Stimulated activated CD4-positive, alpha-beta T cell treated with anti-CD3 and anti-CD28 coated beads, Interleukin-12 subunit alpha, Interleukin-12 subunit beta, amount 100 ng/mL, for 24 hours (primary cell): ENCODE results near the gene DCUN1D4.
"Not testable (repeated sequence)": the region's sequence is repeated elsewhere in the genome, so short reads cannot be mapped to it uniquely, and the experiment has no call there.

Source experiments
- DNase-seq, 2 experiments: peaks; one replicate each; pipeline ENCODE4 v3.0.0-alpha.2; 2020; ENCODE audit warnings: low read depth in 2 of 2

Gene DCUN1D4

DNA sequence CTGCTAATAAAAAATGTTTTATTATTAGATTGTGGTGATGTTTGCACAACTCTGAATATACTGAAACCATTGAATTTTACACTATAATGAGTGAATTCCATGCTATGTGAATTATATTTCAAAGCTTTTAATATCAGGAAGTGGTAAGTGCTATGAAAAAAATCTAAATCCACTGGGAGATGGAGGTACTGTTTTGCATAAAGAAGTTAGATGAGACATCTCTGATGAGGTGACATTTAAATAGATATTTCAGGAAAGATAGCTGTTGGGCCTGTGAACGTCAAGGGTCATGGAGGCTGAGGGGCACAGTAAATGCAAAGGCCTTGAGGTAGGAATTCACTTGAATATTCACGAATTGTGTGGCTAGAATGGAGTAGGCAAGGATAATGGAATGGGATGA is 12.3 kb downstream of the DCUN1D4 start:
- DNase-seq, result no peak

DNA sequence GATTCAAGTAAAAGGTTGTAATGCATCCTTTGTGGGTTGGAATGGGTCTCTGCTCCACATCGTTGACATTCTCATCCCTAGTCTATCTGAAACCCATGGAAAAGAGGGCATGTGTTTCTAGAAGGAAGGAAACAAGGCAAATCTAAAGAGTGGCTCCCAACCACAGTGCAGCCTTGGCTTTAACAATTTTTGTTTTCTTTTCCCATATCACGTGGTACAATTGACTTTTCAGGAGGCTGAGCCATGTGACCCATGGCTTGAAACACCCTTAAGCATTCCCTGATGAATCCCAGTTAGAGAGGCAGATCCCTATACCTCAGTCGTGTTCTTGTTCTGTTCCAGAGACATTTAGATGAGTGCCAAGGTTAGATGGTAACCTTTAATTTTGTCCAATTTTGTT is 12.8 kb downstream of the DCUN1D4 start:
- DNase-seq, result no peak

DNA sequence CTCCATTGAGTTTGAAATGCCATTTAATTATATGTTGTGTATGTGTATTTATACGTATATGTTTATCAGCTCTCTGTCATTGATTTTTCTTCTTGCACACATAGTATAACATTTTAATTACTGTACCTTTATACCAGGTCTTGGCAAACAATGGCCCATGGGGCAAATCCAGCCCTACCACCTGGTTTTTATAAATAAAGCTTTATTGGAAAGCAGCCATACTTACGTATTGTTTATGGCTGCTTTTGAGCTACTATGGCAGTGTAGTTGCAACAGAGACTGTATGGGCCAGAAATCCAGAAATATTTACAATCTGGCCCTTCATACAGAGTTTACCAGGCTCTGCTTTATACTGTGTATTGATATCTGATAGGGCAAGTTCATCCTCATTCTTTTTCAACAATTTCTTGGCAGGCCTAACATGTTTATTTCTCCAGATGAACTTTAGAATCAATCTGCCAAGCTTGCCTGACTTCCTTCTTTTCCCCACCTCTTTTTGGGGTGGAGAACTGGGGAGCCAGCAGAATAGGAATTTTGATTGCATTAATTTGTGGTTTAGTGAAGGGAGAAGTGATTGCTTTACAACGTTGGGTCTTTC is 15.8 kb downstream of the DCUN1D4 start:
- DNase-seq, result no peak

DNA sequence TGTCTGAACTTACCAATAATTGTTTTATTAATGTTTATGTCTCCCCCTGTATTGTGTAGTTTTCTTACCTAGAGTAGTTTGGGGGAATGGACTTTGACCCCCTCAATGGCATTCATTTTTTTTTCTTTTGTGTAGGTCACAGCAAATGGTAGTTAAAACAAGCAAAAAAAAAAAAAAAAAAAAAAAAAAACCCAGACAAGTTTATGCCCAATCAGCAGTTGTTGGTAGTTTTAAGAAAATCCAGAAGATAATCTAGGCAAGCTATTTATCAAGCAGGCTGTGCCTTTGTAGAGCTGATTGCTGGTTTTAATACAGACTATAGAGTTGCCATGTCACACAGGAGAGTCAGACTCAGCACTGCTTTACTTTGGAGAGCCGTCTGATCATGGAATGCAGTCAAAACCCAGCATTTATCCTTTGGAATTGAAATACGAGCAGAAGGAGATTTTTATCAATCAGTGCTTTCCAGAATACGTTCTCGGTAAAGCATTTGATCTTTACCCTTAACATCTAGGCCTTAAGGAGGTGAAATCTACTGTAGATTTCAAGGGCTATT is 16.6 kb downstream of the DCUN1D4 start:
- DNase-seq, result no peak

DNA sequence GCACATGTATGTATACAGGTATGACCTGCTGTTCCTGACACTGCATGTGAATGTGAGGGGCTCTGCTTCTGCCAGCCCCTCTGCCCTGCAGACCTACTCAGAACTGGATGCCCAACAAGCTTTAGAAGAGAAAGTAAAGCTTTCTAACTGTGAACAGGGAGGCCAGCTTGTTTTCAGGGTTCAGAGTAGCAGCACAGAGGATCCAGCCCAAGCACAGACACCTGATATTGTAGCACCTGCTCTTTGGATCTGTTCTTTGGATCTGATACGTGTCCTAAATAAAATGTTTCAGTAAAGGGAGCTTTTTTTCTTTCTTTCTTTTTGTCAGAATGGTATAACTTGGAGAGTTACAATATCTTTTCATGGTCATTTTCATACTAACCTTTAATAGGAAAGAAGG is 19.2 kb downstream of the DCUN1D4 start:
- no peak for DNase-seq

DNA sequence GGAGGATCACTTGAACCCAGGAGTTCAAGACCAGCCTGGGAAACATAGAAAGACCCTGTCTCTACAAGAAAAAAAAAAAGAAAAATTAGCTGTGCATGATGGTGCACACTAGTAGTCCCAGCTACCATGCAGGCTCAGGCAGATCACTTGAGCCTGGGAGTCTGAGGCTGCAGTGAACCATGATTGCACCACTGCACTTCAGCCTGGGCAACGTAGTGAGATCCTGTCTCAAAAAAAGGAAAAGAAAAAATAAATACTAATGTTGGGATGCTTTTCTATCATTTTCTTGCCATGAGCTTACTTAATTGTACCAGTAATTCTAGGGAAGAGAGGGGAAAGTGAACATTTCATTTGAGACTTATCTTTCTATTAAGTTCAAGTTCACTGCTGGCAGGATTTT is 19.8 kb downstream of the DCUN1D4 start:
- DNase-seq, result no peak

DNA sequence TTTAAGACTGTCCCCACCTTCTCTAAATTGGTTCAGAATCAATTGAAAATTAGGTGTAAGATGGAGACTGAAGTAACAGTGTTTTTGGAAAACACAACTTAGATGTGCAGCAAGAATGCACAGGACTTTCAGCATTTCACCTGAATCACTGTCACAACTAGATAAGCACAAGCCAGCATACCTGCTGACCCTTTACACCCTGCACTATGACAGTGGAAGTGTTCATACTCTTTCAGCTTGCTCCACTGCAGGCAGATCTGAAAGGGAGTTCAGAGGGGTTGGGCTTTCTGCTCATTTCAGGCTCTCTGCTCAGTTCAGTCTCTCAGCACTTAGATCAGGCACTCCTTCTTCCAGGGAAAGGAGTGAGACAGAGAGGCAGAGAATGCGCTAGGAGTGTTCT is 22.8 kb downstream of the DCUN1D4 start:
- DNase-seq, result no peak

DNA sequence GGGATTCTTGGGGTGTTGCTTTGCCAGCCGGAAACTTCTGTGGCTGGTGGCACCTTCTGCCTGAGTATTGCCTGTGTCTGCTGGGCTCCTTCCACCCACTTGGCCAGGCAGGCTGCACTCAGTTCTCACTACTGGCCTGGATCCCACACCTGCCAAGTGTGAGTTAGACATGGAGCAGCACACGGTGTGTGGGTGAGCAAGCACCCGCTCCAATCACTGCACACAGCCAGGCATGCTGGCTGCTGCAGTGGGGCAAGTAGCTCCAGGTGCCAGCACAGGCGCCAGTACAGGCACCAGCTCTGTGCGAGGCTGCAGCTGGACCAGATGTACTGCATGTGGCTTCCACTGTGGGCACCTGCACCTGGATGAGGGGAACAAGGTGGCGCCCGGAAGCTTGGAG is 23.9 kb downstream of the DCUN1D4 start:
- no peak for DNase-seq

DNA sequence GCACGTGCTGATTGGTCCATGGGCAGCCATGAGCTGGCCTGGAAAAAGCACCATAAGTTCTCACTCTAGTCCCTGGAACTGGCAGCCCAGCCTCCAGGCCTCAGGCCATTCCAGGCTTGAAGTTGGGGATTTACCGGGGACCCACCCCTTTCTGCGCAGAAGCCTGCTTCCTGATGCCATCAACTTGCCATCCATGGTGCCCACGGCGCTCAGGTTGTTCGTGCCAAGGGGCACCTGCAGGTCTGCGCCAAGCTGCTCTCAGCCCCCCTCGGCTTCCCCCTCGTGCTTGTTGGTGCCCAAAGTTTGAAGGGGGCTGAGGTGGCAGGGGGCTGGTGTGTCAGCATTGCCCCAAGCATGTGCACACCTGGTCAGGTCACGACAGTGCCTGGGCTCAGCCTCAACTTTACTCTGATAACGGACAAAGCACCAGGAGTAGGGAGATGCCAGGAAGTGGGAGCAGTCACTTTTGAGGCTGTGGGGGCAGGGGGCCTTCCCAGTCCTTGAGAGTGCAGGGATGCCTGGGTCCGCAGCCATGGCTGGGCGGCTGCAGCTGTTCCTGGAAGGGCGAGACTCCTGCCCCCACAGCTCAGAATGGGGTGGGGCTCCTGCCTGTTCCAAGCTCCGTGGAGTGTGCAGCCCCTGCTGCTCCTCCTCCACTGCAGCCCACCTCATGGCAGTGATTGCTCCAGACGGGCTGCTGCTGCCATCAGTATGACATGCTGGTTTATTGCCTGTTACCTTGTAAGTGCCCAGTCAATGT is 24.9 kb downstream of the DCUN1D4 start:
- DNase-seq, result no peak

DNA sequence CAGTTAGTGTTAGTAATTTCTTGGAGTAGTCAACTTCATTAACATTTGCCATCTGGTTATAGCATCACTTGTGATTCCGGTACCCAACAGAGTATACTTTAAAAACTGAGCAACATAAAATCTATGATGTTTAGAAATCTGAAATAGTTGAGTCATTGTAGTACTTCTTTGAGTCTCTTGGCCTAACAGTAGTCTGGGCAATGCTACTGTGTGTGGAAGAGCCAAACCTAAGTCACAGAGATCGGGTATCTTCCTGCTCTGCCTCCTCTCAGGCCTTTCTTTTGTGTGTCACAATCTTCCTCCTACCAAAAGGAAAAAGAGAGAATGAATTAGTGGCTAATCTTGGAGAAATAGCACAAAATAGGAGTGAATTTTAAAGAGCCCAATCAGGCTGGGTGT is 25.5 kb downstream of the DCUN1D4 start:
- DNase-seq, result no peak

DNA sequence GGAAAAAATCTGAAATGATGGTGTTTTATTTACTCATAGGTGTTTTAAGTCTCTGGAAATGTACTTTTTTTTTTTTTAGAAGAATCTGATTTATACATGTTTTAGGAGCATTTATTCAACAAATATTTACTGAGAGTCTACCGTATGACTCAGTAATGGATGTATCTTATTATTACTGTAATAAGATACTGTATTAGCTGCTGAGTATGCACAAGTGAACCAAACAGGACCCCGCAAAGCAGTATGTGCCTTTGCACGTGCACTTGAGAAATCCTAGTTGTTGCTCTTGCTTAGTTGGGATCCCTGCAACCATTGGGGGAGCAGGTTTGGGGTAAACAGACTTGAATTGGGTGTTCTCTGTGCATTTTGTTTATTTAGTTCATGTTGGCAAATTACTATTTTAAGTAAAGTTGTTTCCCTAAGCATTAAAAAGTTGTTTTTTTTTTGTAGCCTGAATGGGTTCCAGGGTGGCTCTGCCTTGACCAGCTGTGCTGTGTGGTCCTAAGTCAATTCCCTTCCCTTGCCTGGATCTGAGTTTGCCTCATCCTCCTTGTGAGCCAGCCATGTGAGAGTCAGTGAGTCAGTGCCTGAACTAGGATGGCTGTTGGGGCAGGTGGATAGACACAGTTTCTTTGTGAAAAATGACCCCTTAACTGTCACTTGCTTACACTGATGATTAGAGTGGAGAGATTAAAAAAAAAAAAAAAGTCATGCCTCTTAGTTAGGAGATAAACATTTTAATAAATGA is 27.7 kb downstream of the DCUN1D4 start:
- no peak for DNase-seq

DNA sequence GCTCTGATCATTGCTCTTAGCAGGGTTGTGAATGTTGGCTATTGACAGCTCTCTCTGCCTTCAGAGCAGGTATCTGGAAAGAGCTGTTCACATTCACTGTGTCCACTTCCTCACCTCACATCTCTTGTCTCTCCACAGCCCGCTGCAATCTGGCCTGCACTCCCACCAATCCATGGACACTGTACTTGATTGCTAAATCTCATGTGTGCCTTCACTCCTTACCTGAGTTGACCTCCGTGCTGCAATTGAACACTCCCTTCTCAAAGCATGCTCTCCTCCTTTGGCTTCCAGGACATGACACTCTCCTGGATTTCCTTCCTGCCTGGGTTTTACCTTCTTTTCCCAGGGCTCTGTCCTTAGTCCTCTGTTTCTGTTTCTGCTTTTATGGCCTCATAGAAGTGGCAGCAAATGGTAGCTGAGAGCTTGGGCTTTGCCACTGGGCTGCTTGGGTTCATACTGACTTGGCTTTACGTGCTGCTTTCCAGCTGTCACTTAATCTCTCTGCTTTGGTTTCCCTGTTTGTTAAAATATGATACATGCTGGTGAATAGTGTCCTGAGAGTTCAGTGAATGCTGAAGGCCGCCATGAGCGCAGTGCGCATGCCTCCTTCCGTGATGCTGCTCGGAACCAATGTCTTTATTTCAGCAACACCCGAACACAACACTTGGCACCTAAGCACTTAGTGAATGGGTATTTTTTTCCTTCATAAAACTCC is 29.5 kb downstream of the DCUN1D4 start:
- no peak for DNase-seq

DNA sequence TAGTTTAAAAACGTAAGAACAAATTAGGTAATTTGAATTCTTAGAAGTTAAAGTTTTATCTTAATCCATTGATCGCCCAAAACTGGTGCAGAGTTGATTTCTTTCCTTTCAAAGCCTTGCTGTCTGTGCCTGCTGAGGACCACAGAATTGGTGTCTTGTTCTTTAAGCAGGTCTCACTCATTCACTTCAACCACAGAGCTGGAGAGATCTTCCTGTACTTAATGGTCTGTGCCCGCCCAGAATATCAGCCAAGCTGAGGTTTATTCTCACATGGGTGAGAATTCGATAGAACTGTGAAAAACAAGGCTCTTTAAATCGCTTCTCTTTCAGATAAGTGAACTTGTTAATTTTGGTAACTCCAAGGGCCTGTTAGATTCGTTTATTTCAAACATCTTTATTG is 31.6 kb downstream of the DCUN1D4 start:
- no peak for DNase-seq

DNA sequence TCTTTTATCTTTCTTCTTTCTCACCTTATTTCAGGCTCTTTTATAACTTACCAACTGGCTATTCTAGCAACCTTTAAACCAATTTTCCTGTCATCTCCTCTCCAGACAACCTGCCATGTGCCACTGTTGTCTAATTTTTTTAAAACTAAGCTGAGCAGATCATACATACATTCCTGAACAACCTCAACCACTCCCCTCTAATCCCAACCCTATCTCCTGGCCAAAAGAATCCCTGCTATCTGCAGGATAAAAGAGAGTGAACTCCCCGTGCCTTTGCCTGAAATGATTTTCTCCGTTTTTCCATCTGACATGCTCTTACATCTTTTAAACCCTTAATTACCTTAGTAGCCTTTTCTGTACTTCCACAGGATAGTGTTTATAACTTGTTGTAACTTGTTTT is 35.5 kb downstream of the DCUN1D4 start:
- no peak for DNase-seq

DNA sequence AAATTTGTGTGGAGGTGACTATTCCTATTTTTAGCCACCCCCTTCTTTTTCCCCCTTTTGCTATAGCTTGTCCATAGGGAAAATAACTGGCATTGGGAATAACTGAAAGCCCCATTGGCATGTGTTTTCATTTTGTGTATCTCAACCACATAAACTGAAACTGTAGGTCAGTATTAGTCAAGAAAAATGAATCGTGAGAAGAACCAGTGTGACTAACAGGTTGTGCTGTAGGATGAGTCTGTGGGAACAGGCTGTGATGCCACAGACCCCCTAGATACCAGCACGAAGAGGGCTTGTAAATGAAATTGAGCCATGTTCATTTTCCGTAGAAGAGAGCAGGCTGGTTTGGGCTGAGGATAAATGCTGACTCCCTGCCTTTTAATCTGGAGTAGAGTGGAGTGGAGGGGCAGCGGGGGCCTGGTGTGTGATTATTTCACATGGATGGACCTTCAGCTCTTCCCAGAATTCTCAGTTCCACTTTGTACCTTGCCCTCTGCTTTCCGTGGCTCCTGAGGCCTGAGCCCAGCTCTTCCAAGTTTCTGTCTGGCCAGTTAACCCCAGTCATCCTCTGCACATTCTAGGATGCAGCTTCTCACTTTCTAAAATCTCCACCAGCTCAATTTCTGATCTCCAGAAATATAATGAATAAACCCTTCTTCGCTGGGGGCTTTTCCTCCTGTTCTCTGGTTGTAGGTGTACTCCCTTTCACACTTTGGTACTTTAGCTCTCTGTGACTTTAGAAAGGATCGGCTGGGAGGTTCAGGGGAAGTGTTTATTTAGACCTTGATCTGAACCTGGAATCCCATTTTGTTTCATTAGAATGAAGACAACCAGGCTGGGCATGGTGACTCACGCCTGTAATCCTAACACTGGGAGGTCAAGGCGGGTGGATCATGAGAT is 37.3 kb downstream of the DCUN1D4 start:
- no peak for DNase-seq

DNA sequence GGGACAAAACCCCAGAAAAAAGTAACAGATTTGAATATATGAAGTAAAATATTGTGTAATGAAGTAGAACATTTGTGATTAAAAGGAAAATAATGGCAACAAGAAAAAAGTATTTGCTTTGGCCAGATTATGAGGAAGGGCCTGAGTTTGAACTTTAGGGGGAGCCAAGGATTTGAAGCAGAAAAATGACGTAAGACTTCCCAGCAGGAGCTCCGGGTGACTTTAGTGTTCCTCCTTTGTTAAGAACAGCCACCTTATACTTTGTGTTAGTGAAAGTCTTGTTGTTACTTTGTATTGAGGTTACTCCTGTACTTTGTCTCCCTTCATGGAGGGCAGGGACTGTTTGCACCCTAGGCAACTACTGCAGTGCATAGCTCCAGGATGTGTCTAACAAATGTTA is 41.1 kb downstream of the DCUN1D4 start:
- no peak for DNase-seq

DNA sequence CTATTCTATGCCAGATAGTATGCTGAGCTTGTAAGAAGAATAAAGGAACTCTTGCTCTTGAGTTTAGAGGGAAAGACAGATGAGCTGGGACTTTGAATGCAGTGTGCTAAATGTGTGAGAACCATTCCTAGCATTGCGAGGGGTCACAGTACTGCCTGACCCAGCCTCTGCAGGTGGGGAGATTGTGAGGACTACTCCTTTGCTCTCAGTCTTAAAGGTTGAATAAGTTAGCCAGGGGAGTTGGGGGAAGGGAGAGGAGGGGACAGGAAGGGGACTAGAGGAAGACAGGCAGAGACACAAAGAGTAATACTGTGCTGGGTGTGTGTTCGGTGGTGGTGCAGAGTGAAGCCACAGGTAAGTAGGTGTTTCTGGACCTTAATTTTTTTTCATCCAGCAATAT is 41.7 kb downstream of the DCUN1D4 start:
- DNase-seq, result no peak

DNA sequence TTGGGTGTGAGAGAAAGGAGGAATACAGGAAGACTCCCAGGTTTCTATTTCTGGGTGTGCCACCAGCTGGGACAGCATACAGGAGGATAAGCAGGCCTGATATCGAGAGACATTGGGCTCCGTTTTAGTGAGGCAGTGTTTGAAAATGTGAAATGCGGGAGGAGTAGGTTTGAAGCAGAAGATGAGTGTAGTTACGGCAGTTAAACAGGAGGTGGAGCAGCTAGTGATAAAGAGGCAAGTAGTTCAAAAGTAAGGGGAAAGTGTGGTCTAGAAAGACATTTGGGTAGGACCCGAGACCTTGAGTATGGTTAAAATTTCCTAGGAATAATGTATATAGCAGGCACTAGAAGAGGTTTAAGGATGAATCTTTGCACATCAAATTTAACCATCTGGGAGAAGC is 42.4 kb downstream of the DCUN1D4 start:
- no peak for DNase-seq

DNA sequence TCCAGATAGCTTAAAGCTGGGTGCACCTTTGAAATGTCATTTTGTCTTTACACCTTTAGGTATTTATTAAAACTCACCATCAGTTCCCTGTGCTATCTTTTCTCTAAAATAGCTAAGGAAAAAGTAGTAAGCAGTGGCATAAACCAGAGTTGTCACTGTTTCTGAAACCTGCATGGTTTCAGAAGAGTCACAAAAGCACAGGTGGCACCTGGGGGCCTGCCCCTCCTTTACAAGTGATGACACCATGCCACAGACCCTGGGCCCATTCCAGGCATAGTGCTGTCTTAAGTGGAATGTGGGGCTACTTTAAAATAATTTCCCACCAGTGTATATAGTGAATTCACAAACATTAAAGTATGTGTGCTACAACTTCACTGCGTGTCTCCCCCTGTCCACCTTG is 47.8 kb downstream of the DCUN1D4 start:
- DNase-seq, result no peak

DNA sequence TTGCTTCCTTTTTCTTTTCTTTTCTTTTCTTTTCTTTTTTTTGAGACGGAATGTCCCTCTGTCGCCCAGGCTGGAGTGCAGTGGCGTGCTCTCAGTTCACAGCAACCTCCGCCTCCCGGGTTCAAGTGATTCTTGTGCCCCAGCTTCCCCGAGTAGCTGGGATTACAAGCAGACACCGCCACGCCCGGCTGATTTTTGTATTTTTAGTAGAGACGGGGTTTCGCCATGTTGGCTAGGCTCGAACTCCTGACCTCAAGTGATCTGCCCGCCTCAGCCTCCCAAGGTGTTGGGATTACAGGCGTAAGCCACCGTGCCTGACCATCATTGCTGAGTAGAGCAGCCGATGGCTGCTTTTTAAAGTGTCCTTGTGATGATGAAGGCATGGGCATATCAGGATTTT is 50.4 kb downstream of the DCUN1D4 start:
- DNase-seq, result not testable (repeated sequence)

DNA sequence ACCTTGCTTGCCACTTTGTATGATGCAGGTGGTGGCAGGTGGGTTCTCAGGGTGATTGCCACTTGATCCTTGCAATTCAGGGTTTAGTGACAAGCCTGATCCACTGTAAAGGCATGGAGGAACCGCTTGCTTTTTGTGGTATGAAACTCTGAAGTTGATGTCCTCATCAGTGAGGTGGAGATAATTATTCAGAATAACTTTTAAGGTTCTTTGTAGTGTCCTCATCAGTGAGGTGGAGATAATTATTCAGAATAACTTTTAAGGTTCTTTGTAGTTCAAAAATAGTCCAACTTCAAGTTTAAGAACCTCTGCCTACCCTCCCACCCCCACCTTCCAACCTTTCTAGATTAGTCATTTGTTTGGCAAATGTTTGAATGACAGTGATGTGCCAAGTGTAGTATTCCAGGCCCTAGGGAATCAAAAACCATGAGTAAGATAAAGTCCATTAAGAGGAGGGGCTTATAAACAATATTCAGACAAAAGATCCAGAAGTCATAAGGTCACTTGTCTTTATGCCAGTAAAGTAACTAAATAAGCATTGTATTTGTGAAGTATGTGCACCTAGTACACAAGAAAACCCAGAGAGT is 51.2 kb downstream of the DCUN1D4 start:
- DNase-seq, result no peak
